ENCODE data around the gene FAS. TPM values are rescaled to one million over a fixed set of nuclear protein-coding genes. Genes with fewer than 3 reads are reported as not detected.

The FAS gene
- total and polyA plus RNA-seq, 2 experiments from 2014 or later = 3.1 to 4.3 TPM

DNA sequence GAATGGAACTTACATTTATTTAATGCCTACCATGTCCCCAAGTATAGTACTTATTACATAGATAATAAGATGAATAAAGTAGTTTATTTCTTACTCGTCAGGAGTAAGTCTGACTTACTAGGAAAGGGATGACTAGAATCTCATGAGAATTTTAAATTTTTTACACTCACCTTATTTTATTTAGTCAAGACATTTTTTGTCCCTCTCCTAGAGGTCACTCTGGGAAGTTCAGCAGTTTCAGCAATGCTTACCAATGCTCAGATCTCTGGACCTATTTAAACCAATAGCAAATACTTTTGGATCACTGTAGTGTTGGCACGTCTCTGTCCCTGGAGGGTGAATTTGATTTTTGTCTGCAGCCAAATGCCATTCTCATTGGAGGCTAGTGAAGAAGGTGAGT, 27.3 kb upstream of the FAS start:
- no peaks in the 10 kb centered on the region for H3K36me3 Mint-ChIP-seq (ENCODE audit: low read depth)
- H3K79me2 ChIP-seq (replicated peaks; ENCODE audit: insufficient read depth) = no peaks in the 10 kb centered on the region
- H4K20me1 ChIP-seq (replicated peaks; ENCODE audit: insufficient read depth) = no peaks in the 10 kb centered on the region
- H3K27me3 ChIP-seq (ENCODE audit: insufficient read depth) = no peaks in the 10 kb centered on the region
- no peaks in the 10 kb centered on the region for H3F3A ChIP-seq (replicated peaks; ENCODE audit: low read depth)
- no peak overlapping the region for H3K27ac Mint-ChIP-seq
- no peaks in the 10 kb centered on the region for H3K4me1 ChIP-seq (ENCODE audit: insufficient read depth)
- H3K27ac ChIP-seq (ENCODE audit: low read depth) = no peak overlapping the region
- no peak overlapping the region for H3K4me2 ChIP-seq
- TF ChIP-seq, protein P1, sequence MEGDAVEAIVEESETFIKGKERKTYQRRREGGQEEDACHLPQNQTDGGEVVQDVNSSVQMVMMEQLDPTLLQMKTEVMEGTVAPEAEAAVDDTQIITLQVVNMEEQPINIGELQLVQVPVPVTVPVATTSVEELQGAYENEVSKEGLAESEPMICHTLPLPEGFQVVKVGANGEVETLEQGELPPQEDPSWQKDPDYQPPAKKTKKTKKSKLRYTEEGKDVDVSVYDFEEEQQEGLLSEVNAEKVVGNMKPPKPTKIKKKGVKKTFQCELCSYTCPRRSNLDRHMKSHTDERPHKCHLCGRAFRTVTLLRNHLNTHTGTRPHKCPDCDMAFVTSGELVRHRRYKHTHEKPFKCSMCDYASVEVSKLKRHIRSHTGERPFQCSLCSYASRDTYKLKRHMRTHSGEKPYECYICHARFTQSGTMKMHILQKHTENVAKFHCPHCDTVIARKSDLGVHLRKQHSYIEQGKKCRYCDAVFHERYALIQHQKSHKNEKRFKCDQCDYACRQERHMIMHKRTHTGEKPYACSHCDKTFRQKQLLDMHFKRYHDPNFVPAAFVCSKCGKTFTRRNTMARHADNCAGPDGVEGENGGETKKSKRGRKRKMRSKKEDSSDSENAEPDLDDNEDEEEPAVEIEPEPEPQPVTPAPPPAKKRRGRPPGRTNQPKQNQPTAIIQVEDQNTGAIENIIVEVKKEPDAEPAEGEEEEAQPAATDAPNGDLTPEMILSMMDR (conservative IDR thresholded peaks at IDR 0.05; ENCODE audit: low read depth in 2 of 2) = 0 out of 4 replicates have a peak, but pooled peaks of 1 of the 2 experiments have one; percentile 12
- TF ChIP-seq ZNF114 (CRISPR knock-in tag; IDR thresholded peaks at IDR 0.05) = no peak
- no peaks in the 10 kb centered on the region for H3K36me3 ChIP-seq (ENCODE audit: insufficient read depth)
- no peaks in the 10 kb centered on the region for H3K9me3 Mint-ChIP-seq
- no peak overlapping the region for H2AFZ ChIP-seq
- H3K4me3 Mint-ChIP-seq = no peak overlapping the region
- H3K4me1 Mint-ChIP-seq = peaks cover 4% of the 10 kb centered on the region; the same call in 2 of the 3 replicates
- no peak overlapping the region for H3K4me3 ChIP-seq
- no peaks in the 10 kb centered on the region for H3K27me3 Mint-ChIP-seq (ENCODE audit: insufficient read depth, low read depth, poor library complexity)
- ATAC-seq (no peak), DNase-seq (ENCODE audit: low spot score) (no peak)
- H3K9me2 ChIP-seq (ENCODE audit: insufficient read depth) = no peaks in the 10 kb centered on the region

DNA sequence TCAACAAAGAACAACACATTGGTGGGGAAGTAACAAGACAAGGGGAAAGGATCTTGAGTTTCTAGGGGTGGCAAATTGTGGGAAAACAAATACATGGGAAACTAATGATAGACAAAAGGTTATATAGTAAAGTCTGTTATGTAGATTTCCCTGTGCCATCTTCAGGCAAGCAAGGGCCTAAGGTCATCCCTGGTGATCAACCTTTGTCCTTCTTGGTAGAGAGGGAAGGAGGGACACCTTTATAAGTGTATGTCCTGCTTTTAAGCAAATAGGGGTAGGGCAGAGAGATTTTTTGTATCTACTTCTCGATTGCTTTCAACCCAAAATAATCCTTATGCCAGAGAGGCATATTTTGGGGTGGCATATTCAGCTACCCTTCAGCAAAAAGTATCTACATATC, 26.2 kb upstream of the FAS start:
- H3F3A ChIP-seq (replicated peaks; ENCODE audit: low read depth) = no peaks in the 10 kb centered on the region
- H3K4me1 ChIP-seq (ENCODE audit: insufficient read depth) = no peaks in the 10 kb centered on the region
- Mint-ChIP-seq H3K4me3 (no peak overlapping the region), H3K27ac (no peak overlapping the region), H3K9me3 (no peaks in the 10 kb centered on the region), H3K4me1 (peaks cover 4% of the 10 kb centered on the region; the same call in 2 of the 3 replicates), H3K36me3 (ENCODE audit: low read depth) (no peaks in the 10 kb centered on the region), H3K27me3 (ENCODE audit: insufficient read depth, low read depth, poor library complexity) (no peaks in the 10 kb centered on the region)
- no peaks in the 10 kb centered on the region for H3K27me3 ChIP-seq (ENCODE audit: insufficient read depth)
- no peak for ATAC-seq
- no peak for DNase-seq (ENCODE audit: low spot score)
- no peaks in the 10 kb centered on the region for H4K20me1 ChIP-seq (replicated peaks; ENCODE audit: insufficient read depth)
- no peak overlapping the region for H3K4me3 ChIP-seq
- H2AFZ ChIP-seq = no peak overlapping the region
- no peak overlapping the region for H3K4me2 ChIP-seq
- H3K79me2 ChIP-seq (replicated peaks; ENCODE audit: insufficient read depth) = no peaks in the 10 kb centered on the region
- H3K9me2 ChIP-seq (ENCODE audit: insufficient read depth) = no peaks in the 10 kb centered on the region
- no peak overlapping the region for H3K27ac ChIP-seq (ENCODE audit: low read depth)
- H3K36me3 ChIP-seq (ENCODE audit: insufficient read depth) = no peaks in the 10 kb centered on the region
- TF ChIP-seq POLR2AphosphoS5 (IDR thresholded peaks at IDR 0.05; ENCODE audit: low read depth) (no peak), EZH2 (IDR thresholded peaks at IDR 0.05; ENCODE audit: low read depth, unreplicated experiment) (no peak), JUNB (IDR thresholded peaks at IDR 0.05; ENCODE audit: unreplicated experiment) (no peak), NANOG (IDR thresholded peaks at IDR 0.05; ENCODE audit: borderline replicate concordance) (no peak), EZH2phosphoT487 (IDR thresholded peaks at IDR 0.05; ENCODE audit: unreplicated experiment) (no peak), CREB1 (CRISPR knock-in tag; IDR thresholded peaks at IDR 0.05; ENCODE audit: low read depth) (no peak), ZNF114 (CRISPR knock-in tag; IDR thresholded peaks at IDR 0.05) (no peak)
- TF ChIP-seq, protein P2, sequence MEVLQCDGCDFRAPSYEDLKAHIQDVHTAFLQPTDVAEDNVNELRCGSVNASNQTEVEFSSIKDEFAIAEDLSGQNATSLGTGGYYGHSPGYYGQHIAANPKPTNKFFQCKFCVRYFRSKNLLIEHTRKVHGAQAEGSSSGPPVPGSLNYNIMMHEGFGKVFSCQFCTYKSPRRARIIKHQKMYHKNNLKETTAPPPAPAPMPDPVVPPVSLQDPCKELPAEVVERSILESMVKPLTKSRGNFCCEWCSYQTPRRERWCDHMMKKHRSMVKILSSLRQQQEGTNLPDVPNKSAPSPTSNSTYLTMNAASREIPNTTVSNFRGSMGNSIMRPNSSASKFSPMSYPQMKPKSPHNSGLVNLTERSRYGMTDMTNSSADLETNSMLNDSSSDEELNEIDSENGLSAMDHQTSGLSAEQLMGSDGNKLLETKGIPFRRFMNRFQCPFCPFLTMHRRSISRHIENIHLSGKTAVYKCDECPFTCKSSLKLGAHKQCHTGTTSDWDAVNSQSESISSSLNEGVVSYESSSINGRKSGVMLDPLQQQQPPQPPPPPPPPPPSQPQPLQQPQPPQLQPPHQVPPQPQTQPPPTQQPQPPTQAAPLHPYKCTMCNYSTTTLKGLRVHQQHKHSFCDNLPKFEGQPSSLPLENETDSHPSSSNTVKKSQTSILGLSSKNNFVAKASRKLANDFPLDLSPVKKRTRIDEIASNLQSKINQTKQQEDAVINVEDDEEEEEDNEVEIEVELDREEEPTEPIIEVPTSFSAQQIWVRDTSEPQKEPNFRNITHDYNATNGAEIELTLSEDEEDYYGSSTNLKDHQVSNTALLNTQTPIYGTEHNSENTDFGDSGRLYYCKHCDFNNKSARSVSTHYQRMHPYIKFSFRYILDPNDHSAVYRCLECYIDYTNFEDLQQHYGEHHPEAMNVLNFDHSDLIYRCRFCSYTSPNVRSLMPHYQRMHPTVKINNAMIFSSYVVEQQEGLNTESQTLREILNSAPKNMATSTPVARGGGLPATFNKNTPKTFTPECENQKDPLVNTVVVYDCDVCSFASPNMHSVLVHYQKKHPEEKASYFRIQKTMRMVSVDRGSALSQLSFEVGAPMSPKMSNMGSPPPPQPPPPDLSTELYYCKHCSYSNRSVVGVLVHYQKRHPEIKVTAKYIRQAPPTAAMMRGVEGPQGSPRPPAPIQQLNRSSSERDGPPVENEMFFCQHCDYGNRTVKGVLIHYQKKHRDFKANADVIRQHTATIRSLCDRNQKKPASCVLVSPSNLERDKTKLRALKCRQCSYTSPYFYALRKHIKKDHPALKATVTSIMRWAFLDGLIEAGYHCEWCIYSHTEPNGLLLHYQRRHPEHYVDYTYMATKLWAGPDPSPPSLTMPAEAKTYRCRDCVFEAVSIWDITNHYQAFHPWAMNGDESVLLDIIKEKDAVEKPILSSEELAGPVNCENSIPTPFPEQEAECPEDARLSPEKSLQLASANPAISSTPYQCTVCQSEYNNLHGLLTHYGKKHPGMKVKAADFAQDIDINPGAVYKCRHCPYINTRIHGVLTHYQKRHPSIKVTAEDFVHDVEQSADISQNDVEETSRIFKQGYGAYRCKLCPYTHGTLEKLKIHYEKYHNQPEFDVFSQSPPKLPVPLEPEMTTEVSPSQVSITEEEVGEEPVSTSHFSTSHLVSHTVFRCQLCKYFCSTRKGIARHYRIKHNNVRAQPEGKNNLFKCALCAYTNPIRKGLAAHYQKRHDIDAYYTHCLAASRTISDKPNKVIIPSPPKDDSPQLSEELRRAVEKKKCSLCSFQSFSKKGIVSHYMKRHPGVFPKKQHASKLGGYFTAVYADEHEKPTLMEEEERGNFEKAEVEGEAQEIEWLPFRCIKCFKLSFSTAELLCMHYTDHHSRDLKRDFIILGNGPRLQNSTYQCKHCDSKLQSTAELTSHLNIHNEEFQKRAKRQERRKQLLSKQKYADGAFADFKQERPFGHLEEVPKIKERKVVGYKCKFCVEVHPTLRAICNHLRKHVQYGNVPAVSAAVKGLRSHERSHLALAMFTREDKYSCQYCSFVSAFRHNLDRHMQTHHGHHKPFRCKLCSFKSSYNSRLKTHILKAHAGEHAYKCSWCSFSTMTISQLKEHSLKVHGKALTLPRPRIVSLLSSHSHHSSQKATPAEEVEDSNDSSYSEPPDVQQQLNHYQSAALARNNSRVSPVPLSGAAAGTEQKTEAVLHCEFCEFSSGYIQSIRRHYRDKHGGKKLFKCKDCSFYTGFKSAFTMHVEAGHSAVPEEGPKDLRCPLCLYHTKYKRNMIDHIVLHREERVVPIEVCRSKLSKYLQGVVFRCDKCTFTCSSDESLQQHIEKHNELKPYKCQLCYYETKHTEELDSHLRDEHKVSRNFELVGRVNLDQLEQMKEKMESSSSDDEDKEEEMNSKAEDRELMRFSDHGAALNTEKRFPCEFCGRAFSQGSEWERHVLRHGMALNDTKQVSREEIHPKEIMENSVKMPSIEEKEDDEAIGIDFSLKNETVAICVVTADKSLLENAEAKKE (CRISPR knock-in tag; IDR thresholded peaks at IDR 0.05) = no peak
- TF ChIP-seq, protein P1 (conservative IDR thresholded peaks at IDR 0.05; ENCODE audit: low read depth in 2 of 2) = no peak
- TF ChIP-seq, protein P3, sequence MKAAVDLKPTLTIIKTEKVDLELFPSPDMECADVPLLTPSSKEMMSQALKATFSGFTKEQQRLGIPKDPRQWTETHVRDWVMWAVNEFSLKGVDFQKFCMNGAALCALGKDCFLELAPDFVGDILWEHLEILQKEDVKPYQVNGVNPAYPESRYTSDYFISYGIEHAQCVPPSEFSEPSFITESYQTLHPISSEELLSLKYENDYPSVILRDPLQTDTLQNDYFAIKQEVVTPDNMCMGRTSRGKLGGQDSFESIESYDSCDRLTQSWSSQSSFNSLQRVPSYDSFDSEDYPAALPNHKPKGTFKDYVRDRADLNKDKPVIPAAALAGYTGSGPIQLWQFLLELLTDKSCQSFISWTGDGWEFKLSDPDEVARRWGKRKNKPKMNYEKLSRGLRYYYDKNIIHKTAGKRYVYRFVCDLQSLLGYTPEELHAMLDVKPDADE (IDR thresholded peaks at IDR 0.05) = no peak
